Measurements from ENCODE around the gene UBXN7. TPM values are rescaled to one million over a fixed set of nuclear protein-coding genes. Genes with fewer than 3 reads are reported as not detected.
"Not testable (repeated sequence)": the region's sequence is repeated elsewhere in the genome, so short reads cannot be mapped to it uniquely, and the experiment has no call there.

The UBXN7 gene
- total RNA-seq, 2 donors from 2014 or later: 41.5 to 42.8 TPM

GRCh38 chr3:196423044-196423781, 9.0 kb downstream of the UBXN7 start:
- intact Hi-C loops (cut with DNase I): no loop called here
- no peak for DNase-seq (ENCODE audit: low spot score)

- DNase-seq (ENCODE audit: low spot score); intact Hi-C loops (cut with DNase I): not testable (repeated sequence)
These were observed 10.6 kb downstream of the UBXN7 start for GRCh38 chr3:196421668-196422067.

GRCh38 chr3:196419386-196419785, 12.8 kb downstream of the UBXN7 start:
- intact Hi-C loops (cut with DNase I): no loop called here
- no peak for DNase-seq (ENCODE audit: low spot score)

- no peak for DNase-seq (ENCODE audit: low spot score)
- intact Hi-C loops (cut with DNase I): no loop called here
These were observed 13.6 kb downstream of the UBXN7 start for GRCh38 chr3:196418601-196419000.

- intact Hi-C loops (cut with DNase I): no loop called here
These were observed 17.8 kb downstream of the UBXN7 start for GRCh38 chr3:196414469-196414868.

GRCh38 chr3:196412704-196413103, 19.5 kb downstream of the UBXN7 start:
- intact Hi-C loops (cut with DNase I): no loop called here
- DNase-seq (ENCODE audit: low spot score): no peak

More at GRCh38 chr3:196414469-196414868, 17.8 kb downstream of the UBXN7 start:
- DNase-seq (ENCODE audit: low spot score): no peak

- DNase-seq (ENCODE audit: low spot score): no peak
- intact Hi-C loops (cut with DNase I): no loop called here
These were observed 22.8 kb downstream of the UBXN7 start for GRCh38 chr3:196409409-196409808.

GRCh38 chr3:196408565-196409300, 23.5 kb downstream of the UBXN7 start:
- intact Hi-C loops (cut with DNase I): no loop called here
- DNase-seq (ENCODE audit: low spot score): no peak

GRCh38 chr3:196406811-196407470, 25.3 kb downstream of the UBXN7 start:
- DNase-seq (ENCODE audit: low spot score): no peak
- intact Hi-C loops (cut with DNase I): no loop called here

GRCh38 chr3:196400331-196400730, 31.9 kb downstream of the UBXN7 start:
- no peak for DNase-seq (ENCODE audit: low spot score)
- intact Hi-C loops (cut with DNase I): no loop called here

GRCh38 chr3:196399485-196399945, 32.7 kb downstream of the UBXN7 start:
- intact Hi-C loops (cut with DNase I): no loop called here
- no peak for DNase-seq (ENCODE audit: low spot score)

- intact Hi-C loops (cut with DNase I): no loop called here
These were observed 33.4 kb downstream of the UBXN7 start for GRCh38 chr3:196398782-196399181.

GRCh38 chr3:196397941-196398340, 34.3 kb downstream of the UBXN7 start:
- intact Hi-C loops (cut with DNase I): no loop called here
- DNase-seq (ENCODE audit: low spot score): no peak

More at GRCh38 chr3:196398782-196399181, 33.4 kb downstream of the UBXN7 start:
- DNase-seq (ENCODE audit: low spot score): no peak

GRCh38 chr3:196390116-196390515, 42.1 kb downstream of the UBXN7 start:
- DNase-seq (ENCODE audit: low spot score): no peak
- intact Hi-C loops (cut with DNase I): no loop called here

- no peak for DNase-seq (ENCODE audit: low spot score)
- intact Hi-C loops (cut with DNase I): no loop called here
These were observed 43.3 kb downstream of the UBXN7 start for GRCh38 chr3:196388956-196389355.

- intact Hi-C loops (cut with DNase I); DNase-seq (ENCODE audit: low spot score): not testable (repeated sequence)
These were observed 44.3 kb downstream of the UBXN7 start for GRCh38 chr3:196387941-196388340.

- DNase-seq (ENCODE audit: low spot score); intact Hi-C loops (cut with DNase I): not testable (repeated sequence)
These were observed 45.4 kb downstream of the UBXN7 start for GRCh38 chr3:196386797-196387196.

GRCh38 chr3:196386034-196386433, 46.2 kb downstream of the UBXN7 start:
- intact Hi-C loops (cut with DNase I); DNase-seq (ENCODE audit: low spot score): not testable (repeated sequence)

GRCh38 chr3:196385446-196385845, 46.8 kb downstream of the UBXN7 start:
- intact Hi-C loops (cut with DNase I); DNase-seq (ENCODE audit: low spot score): not testable (repeated sequence)
